Amygdala (tissue), 56 donors: ENCODE measurements around the gene PTPRG.
"Not testable (repeated sequence)": the region's sequence is repeated elsewhere in the genome, so short reads cannot be mapped to it uniquely, and the experiment has no call there.

Experiments
- DNase-seq, 56 donors: peaks; one replicate each; lab custom pipeline; 2025; lab: John Stamatoyannopoulos, UW

Gene PTPRG

DNA sequence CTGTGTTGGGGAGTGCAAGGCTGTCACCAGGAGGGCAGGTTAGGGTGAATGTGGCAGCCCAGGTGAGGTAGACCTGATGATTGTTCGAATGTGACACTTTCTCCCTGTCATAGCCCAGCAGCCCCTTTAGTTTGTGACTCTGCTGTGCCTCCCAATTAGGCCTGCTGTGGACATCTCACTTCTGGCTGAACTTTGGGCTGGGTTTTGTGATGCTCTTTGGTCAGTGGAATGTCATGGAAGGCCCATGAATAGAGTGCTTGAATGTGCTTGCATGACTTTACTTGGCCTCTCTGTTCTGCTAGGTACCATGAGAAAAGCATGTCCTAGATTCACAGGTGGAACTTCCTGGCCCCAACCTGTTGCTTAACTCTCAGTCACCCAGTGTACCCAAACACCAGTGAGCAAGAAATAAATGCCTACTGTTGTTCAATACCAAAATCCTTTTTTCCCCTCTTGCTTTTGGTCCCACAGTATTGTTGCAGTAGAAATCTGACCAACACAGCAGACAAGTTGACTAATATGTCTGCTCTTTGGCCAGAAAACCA is 249.7 kb downstream of the PTPRG start:
- no peak for DNase-seq

DNA sequence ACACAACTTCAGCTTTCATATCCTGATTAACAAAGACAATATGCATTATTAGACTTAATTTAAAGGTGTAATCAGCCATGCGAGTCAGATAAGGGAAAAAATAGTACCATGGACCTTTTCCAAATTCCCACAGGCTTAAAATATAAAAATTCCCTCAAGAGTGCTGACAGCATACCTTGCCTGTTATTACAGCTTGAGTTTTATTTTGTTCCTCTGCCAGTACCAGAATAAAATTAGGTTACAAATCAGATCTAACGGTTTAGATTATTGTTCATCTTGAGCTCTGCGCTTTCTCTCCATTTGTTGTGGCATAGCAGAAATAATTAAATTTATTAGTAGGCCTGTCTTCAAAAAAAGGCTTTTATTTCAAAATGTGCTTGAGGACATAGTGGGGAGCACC is 250.3 kb downstream of the PTPRG start:
- no peak for DNase-seq

DNA sequence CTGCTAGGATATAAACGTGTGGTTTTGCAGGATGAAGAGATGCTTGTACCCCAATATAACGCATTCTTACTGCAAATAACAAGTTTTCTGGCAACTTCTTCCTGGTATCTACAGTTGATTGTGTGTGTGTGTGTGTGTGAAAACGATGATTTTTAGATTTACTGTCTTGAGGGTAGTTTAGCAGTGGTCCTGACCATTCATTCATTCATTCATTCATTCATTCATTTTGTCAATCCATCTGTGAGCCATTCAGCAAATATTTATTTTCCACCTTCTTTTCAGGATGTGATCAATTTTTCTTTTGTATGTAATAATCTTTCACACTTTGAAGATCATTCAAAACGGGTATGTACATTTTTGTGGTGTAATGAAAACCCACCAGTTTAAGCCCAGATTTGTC is 250.7 kb downstream of the PTPRG start:
- no peak for DNase-seq

DNA sequence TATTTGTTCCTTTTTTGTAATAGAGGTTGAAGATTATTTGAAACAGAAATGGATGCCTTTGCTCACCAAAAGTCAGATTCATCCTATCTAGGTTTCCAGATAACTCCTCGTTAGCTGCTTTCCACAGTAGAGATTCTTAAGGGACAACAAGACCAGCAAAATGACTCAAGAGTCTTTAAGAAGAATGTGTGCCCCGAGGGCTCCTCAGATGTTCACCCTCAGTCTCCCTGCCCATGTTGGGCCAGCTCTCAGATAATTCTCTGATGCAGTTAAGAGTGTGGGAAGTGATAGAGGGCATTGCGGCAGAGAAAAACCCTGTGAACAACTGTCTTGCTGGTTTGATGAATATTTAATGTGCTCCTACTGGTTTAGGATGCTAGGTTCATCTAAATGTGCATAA is 251.1 kb downstream of the PTPRG start:
- no peak for DNase-seq

DNA sequence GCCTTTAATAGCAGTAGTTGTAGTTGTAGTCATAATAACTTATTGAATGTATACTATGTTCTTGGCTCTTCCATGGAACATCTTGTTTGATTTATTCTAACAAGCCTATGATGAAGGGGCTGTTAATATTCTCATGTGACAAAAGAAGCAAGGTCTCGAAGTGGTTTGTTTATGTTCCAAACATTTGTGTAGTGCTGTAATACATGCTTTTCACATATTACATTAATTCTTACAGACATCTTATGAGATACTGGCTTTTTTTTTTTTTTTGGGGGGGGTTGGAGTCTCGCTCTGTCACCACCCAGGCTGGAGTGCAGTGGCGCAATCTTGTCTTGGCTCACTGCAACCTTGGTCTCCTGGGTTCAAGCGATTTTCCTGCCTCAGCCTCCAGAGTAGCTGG is 252.3 kb downstream of the PTPRG start:
- DNase-seq = no peak

DNA sequence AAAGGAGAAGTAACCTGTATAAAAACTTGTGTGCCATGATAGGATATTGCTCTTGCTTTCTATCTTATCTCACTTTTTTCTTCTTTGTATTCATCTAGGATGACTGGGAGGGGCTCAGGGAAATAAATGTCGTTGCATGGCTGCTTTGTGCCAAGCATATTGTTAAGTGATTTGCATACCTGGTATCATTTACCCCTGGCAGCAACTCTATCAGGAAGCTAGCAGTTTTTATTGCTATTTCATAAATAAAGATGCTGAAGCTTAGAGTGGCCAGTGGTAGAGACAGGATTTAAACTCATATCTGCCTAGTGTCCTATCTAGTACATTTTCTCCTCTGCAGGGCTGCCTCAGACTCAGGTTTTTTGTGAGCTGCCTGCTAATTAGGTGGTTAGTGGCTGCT is 253.3 kb downstream of the PTPRG start:
- no peak for DNase-seq

DNA sequence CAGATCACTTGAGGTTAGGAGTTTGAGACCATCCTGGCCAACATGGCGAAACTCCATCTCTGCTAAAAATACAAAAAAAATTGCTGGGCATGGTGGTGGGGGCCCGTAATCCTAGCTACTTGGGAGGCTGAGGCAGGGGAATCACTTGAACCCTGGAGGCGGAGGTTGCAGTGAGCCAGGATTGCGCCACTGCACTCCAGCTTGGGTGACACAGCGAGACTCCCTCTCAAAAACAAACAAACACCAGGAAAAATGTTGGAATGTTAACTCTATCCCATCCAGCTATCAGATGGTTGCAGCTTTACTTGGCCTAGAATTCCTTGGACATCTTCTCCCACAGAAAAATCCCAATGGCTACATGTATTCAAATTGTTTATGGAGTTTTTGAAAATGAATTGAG is 254.9 kb downstream of the PTPRG start:
- DNase-seq = not testable (repeated sequence)

DNA sequence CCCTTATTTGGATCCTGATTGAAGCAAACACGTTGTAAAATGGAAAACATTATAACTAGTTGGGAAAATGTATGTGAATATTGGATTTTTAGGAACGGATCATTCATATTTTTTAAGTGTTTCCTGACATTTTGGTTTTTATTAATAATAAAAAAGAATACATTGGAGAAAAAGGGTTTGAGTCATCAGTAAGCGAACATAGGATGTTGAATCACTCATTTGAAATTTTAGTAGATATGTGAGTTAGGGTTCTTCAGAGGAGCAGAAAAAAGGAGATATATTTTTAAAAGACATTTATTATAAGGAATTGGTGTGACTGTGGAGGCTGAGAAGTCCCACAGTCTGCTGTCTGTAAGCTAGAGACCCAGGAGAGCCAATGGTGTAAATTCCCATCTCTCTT is 258.5 kb downstream of the PTPRG start:
- DNase-seq = no peak

DNA sequence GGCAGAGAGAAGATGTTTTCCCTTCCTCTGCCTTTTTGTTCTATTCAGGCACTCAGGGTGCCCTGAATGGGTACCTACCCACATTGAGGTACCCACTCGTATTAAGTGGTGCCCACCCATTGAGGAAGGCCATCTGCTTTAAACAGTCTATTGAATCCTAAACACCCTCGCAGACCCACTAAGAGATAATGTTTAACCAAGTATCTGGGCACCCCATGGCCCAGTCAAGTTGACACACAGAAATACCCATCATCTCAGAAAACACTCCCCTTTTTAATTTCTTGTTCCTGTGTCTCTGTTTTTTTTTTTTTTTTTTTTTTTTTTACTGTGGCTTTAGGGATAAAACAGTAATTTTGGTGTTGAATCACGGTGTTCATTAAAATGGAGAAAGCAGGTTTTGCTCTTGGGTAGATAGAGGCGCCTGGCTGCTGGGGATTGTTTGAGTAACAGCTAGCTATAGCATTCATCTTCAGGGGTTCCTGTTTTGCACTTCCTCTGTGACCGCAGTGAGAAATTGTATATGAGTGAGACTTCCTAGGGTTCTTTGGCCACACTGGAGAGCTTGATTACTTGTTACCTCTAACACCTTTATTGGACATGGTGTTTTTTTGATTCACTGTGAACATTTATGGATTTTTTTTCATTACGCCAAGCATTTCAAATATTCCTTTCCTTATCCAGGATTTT is 259.1 kb downstream of the PTPRG start:
- no peak for DNase-seq

DNA sequence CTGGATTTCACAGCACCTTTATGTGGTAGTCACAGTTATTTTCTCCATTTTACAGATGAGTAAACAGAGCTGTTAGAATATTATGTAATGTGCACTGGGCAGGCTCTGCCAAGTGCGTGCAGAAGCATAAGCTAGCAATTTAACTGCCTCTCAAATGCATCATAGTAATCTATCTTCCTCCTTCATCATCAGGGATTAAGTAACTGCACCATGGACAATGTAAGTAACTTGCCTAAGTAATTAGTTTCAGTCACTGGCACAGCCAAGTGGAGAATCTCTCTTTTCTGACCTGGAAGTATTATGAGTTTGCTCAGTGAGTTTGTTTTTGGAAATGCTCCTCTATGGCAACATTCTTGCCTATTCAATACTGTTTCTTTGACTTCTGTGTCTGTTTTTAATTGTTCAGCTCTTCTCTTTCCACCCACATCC is 260.5 kb downstream of the PTPRG start:
- DNase-seq = no peak

DNA sequence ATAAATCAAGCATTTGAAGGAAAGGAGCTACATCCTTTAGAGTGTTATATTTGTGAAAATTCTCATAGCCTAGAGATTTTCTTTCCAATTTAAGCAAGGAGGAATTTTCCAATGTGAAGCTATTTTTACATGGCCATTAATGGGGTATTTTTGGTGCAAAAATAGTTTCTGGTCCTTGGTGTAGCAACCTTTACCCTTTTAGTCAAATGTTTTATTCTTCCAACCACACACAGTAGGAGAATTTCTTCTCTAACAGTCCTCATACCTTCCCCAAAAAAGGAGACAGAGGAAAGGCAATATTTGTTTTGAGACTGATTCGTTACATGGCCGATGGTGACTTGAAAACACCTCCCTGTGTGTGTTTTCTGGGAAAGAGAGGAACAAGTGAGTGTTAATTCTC is 261.2 kb downstream of the PTPRG start:
- DNase-seq = no peak

DNA sequence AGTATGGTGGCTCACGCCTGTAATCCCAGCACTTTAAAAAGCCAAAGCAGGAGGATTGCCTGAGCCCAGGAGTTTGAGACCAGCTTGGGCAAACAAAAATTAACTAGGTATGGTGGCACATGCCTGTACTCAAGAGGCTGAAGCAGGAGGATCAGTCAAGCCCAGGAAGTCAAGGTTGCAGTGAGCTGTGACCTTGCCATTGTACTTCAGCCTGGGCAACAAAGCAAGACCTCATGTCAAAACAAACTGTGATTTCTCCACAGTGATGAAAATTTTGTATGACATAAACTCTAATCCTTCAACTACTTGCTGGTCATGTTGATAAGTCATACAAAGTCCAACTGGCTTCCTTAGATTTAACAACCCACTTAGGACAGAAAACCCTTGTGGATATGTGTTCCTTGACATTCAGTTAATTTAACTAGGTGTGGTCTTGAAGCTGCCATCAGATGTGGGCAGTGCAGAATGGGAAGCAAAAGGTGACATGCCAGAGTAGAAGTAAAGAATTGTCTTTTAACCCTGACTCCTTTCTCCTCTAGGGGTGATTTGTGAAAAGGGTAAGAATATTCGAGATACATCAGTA is 263.3 kb downstream of the PTPRG start:
- DNase-seq = no peak

DNA sequence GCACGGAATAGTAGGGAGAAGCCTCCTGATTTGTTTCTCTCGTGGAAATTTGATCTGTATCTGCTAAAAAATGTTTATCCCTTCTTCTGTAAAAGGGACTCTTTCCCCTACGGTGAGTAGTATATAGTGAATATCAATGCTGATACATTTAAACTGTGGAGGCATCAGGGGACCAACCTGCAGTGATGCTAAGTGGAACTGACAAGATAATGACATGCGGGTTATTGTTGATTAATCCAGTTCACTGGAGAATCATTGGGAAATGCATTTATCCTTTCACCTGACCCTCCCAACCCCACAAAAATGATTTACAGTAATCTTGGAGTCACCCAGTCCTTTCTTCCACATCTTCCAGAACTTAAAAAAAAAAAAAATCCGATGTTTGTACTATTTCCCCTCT is 264.8 kb downstream of the PTPRG start:
- DNase-seq = no peak

DNA sequence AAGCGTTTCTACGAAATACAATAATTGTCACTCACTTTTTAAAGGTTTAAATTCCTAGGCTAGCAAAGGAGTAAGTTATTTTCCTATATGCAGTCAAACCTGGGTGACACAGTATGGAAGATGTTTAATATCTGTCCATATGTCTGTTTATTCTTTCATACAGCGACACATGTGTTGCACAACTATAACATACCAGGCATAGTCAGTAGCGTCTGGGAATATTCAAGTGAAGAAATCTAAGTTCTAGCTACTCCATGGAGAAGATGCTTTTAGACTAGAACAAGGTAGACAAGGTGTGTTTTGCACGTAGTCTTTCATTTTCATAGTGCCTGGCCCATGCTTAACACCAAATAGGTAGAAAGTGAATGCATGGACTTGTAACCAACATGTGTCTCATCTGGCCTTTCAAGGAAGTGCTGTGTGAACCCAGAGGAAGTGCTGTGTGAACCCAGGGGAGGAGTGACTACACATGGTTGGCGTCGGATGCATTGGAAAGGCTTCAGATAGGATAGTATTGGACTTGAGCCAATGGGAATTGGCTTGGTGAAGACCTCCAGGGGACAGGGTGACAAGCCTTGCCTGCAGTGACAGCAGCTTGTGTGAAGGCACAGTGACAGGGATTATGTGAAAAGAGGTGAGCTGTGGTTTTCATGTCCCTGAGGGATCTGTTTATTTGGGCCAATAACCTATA is 267.0 kb downstream of the PTPRG start:
- DNase-seq = no peak

DNA sequence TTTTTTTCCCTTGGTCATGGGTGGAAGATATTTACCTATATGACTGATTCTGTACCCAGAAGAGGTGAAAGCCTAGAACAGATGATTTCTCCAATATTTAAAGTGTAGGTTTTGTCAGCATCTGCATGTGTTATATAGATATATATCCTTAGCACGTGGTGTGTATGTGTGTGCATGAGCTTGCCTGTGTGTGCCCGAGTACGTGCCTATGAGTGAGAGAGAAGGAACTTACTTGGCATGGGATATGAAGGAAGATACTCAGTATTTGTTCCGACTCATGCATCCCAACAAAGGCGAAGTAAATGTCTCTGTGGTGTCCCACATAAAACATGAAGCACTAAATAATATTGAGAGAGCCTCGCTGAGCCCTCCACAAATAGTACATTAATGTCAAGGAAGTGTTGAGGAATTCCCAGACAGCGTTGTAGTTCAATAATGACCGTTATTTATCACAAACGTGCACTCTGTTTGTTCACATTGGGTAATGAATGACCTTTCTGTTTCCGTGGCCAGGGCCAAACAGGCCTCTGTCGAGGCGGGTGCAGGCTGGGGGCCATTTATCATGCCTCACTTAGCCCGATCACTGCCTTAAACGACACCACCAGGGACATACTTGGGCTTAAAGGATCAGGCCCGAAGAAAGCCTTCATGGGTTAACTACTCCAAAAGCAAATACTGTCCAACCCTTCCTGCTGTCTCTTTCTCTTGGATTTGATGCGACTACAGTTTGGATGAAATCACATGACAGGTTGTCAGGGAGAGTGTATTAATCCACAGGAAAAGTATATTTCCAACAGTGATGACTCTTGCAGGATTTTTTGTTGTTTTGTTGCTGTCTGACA is 267.7 kb downstream of the PTPRG start:
- DNase-seq = peak in 5 of 56 donors; percentile 2 to 6 (median 4)

DNA sequence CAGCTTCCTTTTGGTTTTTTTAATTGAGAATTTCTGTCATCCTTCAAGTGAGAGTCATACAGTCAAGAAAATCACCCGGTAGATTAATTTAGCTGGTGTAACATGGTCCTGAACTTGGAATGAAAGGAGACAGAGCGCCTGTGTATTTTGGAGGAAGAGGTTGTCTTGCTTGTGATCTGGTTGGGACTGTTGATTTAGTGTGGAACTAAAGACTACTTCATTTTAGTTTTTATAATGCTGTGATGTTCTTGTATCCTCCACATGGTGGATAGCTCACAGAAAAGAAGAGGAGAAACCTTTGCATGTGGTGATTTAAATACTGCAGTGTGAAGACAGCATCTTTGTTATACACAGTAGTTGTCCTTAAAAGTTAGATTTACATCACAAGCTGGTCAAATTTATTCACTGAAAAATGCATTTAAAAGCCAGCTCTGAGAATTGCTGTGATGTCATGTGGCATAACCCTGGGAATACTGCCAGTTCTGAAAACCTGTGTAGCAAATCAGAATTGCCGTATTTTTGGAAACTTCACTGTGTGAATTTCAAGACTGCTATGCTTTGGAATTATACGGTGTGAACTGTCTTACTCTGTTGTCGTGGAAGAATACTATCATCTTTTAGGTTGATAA is 268.5 kb downstream of the PTPRG start:
- no peak for DNase-seq

DNA sequence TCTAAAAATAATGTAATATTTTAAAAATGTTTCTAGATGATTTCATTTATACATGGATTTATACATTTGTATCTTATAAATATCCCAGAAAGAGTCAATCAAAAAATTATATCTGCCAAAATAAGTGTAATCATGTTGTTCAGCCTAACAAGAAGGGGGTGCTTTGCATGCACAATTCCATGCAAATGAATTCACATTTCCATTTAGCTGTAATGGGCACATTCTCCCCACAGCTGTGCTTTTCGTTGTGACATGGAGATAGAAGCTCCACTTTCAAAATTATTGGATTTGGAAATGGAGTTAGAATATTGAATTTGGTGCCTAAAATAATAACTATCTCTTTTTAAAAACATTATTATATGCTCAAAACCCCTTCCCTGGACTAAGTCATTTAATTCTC is 270.6 kb downstream of the PTPRG start:
- DNase-seq = no peak

DNA sequence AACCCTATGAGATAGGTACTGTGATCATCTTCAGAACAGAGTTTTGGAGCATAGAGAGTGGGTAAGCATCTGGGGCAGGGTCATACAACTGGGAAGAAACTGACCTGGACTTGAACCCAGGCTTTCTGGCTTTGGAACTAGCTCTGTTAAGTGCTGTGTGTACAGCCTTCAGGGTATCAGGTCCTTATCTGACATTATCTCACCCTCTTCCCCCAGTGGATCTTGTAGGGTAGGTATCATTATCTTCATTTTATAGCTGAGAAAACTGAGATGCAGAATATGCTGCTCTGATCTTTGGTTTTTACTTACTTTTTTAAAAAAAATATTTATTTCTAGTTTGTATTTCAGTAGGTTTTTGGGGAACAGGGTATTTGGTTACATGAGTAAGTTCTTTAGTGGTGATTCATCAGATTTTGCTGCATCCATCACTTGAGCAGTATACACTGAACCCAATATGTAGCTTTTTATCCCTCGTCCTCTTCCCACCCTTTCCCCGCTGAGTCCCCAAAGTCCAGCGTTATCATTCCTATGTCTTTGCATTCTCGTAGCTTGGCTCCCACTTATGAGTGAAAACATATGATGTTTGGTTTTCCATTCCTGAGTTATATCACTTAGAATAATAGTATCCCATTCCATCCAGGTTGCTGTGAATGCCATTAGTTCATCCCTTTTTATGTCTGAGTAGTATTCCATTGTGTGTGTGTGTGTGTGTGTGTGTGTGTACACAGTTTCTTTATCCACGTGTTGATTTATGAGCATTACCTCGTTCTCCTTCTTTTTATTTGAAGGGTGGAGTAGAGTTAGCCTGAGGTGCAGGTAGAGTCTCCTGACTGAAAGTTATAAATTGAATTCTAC is 271.2 kb downstream of the PTPRG start:
- no peak for DNase-seq

DNA sequence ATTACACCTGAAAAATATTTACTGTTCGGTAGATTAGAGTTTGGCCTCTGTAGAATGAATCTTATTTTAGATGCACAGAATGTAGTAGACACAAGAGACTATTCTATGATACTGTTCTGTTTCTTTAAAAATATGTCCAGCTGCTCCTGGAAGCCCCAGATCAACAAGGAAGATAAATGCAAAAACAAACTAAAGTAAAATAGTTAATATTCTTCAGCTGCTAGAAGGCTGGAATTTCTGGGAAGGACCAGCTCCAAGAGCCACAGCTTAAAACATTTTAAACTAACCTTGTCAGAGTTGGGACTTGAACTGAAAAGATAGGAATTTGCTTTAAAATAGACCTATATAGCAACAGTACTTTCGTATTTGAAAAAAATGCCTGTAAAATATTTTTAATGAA is 277.9 kb downstream of the PTPRG start:
- DNase-seq = no peak
